ENCODE data around the gene CENPA.

CENPA gene

GRCh38 chr2:26785431-26786206, at the start of gene CENPA:
CENPA (plus strand) TSS chr2:26786056; CDS start chr2:26786197, 141 bp downstream.
- in situ Hi-C loops (cut with HindIII; ENCODE audit: low sequenced_read_pairs), result no loop called here
- DNase-seq (ENCODE audit: low read depth), result peak; percentile 100
- TF ChIP-seq, protein P1, sequence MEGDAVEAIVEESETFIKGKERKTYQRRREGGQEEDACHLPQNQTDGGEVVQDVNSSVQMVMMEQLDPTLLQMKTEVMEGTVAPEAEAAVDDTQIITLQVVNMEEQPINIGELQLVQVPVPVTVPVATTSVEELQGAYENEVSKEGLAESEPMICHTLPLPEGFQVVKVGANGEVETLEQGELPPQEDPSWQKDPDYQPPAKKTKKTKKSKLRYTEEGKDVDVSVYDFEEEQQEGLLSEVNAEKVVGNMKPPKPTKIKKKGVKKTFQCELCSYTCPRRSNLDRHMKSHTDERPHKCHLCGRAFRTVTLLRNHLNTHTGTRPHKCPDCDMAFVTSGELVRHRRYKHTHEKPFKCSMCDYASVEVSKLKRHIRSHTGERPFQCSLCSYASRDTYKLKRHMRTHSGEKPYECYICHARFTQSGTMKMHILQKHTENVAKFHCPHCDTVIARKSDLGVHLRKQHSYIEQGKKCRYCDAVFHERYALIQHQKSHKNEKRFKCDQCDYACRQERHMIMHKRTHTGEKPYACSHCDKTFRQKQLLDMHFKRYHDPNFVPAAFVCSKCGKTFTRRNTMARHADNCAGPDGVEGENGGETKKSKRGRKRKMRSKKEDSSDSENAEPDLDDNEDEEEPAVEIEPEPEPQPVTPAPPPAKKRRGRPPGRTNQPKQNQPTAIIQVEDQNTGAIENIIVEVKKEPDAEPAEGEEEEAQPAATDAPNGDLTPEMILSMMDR (IDR thresholded peaks at IDR 0.05; ENCODE audit: low read depth, low read length, missing control alignments), result no peak
- H3K4me3 ChIP-seq (ENCODE audit: low read depth, low read length), result peak within 1 kb of the TSS; percentile 75

DNA sequence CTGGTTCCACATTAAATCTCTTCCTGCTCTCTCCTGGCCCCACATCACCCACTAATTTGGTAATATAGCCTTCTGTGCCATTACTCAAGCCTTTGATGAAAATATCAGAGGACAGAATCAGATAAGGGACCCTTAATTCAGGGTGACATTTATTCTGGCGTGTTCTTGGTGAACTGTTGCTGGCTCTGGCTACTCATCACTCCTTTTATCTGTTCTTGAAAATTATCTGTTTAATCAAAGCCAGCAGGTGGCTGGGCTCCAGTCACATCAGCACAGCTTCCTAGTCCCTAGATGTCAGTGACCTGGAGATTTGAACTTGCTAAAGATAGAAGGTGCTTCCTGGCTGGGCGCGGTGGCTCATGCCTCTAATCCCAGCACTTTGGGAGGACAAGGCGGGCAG, 48.6 kb upstream of the CENPA start:
- no peak overlapping the region for H3K4me3 ChIP-seq (ENCODE audit: low read depth, low read length)
- TF ChIP-seq, protein P1 (IDR thresholded peaks at IDR 0.05; ENCODE audit: low read depth, low read length, missing control alignments), result no peak
- DNase-seq (ENCODE audit: low read depth), result no peak
- in situ Hi-C loops (cut with HindIII; ENCODE audit: low sequenced_read_pairs), result no loop called here

DNA sequence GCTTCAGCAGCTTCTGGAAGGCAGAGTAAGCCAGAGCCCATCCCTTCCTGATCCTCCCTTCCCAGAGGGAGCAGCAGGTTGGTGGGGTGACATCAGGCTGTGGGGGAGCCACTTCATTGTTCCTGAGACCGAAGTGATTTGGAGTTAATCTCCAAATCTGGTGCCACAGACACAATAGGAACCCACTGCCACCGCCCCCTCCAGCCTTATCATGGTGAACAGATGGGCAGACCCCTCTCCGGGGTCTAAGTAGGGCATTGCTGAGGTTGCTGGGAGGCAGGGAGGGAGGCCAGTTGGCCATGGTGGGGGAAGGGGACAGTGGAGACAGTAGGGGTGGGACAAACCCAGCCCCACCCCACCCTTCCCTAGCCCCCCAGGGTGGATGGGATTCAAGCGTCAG, 47.4 kb upstream of the CENPA start:
- in situ Hi-C loops (cut with HindIII; ENCODE audit: low sequenced_read_pairs), result no loop called here
- TF ChIP-seq, protein P1 (IDR thresholded peaks at IDR 0.05; ENCODE audit: low read depth, low read length, missing control alignments), result no peak

GRCh38 chr2:26739514-26739913, 46.3 kb upstream of the CENPA start:
- in situ Hi-C loops (cut with HindIII; ENCODE audit: low sequenced_read_pairs), result no loop called here
- DNase-seq (ENCODE audit: low read depth), result no peak
- no peak overlapping the region for H3K4me3 ChIP-seq (ENCODE audit: low read depth, low read length)
- TF ChIP-seq, protein P1 (IDR thresholded peaks at IDR 0.05; ENCODE audit: low read depth, low read length, missing control alignments), result no peak

More for the DNA sequence above, 47.4 kb upstream of the CENPA start:
- H3K4me3 ChIP-seq (ENCODE audit: low read depth, low read length), result no peak overlapping the region
- no peak for DNase-seq (ENCODE audit: low read depth)

DNA sequence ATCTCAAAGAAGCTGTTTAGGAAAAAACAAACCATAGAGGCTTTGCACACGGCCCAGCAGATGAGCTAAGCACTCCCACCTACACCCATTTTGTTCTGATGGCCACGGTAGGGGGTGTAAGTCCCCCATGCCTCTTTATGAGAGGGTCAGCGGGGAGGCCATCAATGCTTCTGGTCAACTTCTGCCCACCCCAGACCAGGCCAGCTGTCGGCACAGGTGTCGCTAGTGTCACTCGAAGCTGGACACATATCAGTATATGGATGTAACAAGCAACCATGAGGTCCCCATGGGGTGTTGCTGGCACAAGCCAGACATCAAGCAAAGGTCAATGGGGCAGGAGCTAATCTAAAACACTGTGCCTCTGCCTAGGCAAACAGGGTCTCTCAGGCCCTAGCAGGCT, 45.5 kb upstream of the CENPA start:
- no peak for DNase-seq (ENCODE audit: low read depth)
- no peak overlapping the region for H3K4me3 ChIP-seq (ENCODE audit: low read depth, low read length)
- TF ChIP-seq, protein P1 (IDR thresholded peaks at IDR 0.05; ENCODE audit: low read depth, low read length, missing control alignments), result no peak
- in situ Hi-C loops (cut with HindIII; ENCODE audit: low sequenced_read_pairs), result no loop called here

DNA sequence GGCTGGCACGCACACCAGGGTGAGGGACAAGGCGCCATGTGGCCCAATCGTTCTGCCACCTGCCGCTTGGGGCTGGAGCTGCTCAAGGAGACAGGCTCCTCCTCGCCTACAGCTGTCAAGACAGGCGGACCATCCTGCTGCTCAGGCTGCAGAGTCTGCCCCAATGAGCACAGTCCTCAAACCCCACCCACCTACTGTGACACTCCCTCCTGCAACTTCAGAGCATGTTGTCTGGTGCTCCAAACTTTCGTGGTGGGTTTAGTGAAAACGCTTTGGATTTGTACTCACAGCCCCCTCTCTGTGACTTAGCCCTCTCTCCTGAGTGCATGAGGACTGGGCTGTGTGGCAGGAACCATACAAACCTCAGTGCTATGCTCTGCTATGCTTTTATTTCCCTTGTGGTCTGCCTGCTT, 45.0 kb upstream of the CENPA start:
- TF ChIP-seq, protein P1 (IDR thresholded peaks at IDR 0.05; ENCODE audit: low read depth, low read length, missing control alignments), result no peak
- DNase-seq (ENCODE audit: low read depth), result no peak
- in situ Hi-C loops (cut with HindIII; ENCODE audit: low sequenced_read_pairs), result no loop called here
- no peak overlapping the region for H3K4me3 ChIP-seq (ENCODE audit: low read depth, low read length)

All from astrocyte of the cerebellum (primary cell).